Psoas muscle (tissue), 8 donors: ENCODE measurements around the gene FNDC1. TPM values are rescaled to one million over a fixed set of nuclear protein-coding genes. Genes with fewer than 3 reads are reported as not detected.

Experiments
- ATAC-seq, 4 donors: fragments of 200-7000 bp; cut with Tn5 transposase; one replicate each; pipeline ENCODE4 v1.9.1; 2020; ENCODE audit warnings: moderate library complexity in 3 of 4, mild to moderate bottlenecking in 2 of 4
- DNase-seq, 2 donors: peaks; one replicate each; pipeline ENCODE4 v3.0.0-alpha.2; 2020
- H3K27ac ChIP-seq: fragments of 200-600 bp; one replicate; pipeline ENCODE4 v1.8.0; 2022
- H3K27me3 ChIP-seq, 3 donors: fragments of 200-600 bp in 1 of 3; one replicate each; pipeline versions ENCODE4 v1.6.1 to v1.8.0; 2013 to 2022; ENCODE audit warnings: low read length in 2 of 3, mild to moderate bottlenecking in 2 of 3, moderate library complexity in 1 of 3; ENCODE audit not compliant: insufficient read depth in 3 of 3
- H3K36me3 ChIP-seq, 2 donors: fragments of 200-600 bp in 1 of 2; one replicate each; pipeline versions ENCODE4 v1.6.1 to v1.8.0; 2013 to 2022; ENCODE audit warnings: low read depth in 1 of 2, mild to moderate bottlenecking in 1 of 2, moderate library complexity in 1 of 2; ENCODE audit not compliant: insufficient read depth in 1 of 2
- H3K4me1 ChIP-seq: fragments of 200-600 bp; one replicate; pipeline ENCODE4 v1.8.0; 2022
- H3K4me3 ChIP-seq: fragments of 200-600 bp; one replicate; pipeline ENCODE4 v1.8.0; 2022; ENCODE audit warnings: mild to moderate bottlenecking
- H3K9me3 ChIP-seq: fragments of 200-600 bp; one replicate; pipeline ENCODE4 v1.8.0; 2022
- WGBS, 3 donors: extraction: QIAGEN DNeasy Blood & Tissue Kit; methylation state at CpG; one replicate each; pipeline versions ENCODE4 v1.1.6 to v1.1.7; 2013; 5-methylcytosine and 5-hydroxymethylcytosine counted together
- intact Hi-C, 2 donors: fragments of 100-400 bp; cut with DNase I; formaldehyde crosslinking; loops; one replicate each; pipeline versions ENCODE4 v1.11.0 to v1.14.2; 2022
- polyA plus RNA-seq, 3 donors: library from polyadenylated mRNA; stranded (reverse); fragments of 200-250 nt; gene quantifications; one replicate each; pipeline ENCODE4 v1.2.3, GENCODE V29; 2013
- total RNA-seq, 4 donors: library from RNA; stranded (reverse); fragmentation: NEBNext Ultra II Directional in 2 of 4; extraction: Animal tissue kit (Norgen Biotek cat#: 25700) in 2 of 4; gene quantifications; one replicate each; pipeline versions ENCODE4 v1.2.1 to v1.2.4, GENCODE V29; 2021 to 2023
- TF ChIP-seq, protein P1 (sequence below): fragments of 200-600 bp; IDR thresholded peaks from one replicate; pipeline ENCODE4 v1.8.0; 2022; ENCODE audit warnings: antibody characterized with exemption
- donor health status: healthy with polysubstance abuse.
- donor health status: DM: no; HTN: no; CAD: no; lungs with moderate emphysema.
- donor health status: Bipolar disorder and iron deficiency.
- donor health status: healthy.
- donor health status: DM: yes; HTN: yes; CAD: no.
- donor health status: DM: no; HTN: no; CAD: no.
- donor health status: DM: no; HTN: no; CAD: no.
- donor health status: DM: yes; HTN: yes; CAD: no.

FNDC1 gene
- total and polyA plus RNA-seq, 7 donors, result 0.06 to 0.99 (median 0.29) TPM

DNA sequence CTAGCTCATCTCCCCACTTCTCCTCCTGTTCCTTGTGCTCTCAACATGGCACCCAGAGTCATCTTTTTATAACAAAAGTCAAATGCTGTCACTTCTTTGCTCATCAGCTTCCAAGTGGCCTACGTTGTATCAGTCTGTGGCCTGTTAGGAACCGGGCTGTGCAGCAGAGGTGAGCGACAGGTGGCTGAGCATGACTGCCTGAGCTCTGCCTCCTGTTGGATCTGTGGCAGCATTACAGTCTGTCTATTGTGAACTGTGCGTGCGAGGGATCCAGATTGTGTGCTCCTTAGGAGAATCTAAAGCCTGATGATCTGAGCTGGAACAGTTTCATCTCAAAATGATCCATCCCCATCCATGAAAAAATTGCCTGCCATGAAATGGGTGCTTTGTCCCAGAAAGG is 129.6 kb downstream of the FNDC1 start:
- WGBS, 3 donors, result 92 to 96% (median 94%) methylated on average over 5 of the region's 5 CpGs
- H3K36me3 ChIP-seq, result no peaks in the 10 kb centered on the region
- H3K4me1 ChIP-seq, result no peaks in the 10 kb centered on the region
- TF ChIP-seq, protein P1, sequence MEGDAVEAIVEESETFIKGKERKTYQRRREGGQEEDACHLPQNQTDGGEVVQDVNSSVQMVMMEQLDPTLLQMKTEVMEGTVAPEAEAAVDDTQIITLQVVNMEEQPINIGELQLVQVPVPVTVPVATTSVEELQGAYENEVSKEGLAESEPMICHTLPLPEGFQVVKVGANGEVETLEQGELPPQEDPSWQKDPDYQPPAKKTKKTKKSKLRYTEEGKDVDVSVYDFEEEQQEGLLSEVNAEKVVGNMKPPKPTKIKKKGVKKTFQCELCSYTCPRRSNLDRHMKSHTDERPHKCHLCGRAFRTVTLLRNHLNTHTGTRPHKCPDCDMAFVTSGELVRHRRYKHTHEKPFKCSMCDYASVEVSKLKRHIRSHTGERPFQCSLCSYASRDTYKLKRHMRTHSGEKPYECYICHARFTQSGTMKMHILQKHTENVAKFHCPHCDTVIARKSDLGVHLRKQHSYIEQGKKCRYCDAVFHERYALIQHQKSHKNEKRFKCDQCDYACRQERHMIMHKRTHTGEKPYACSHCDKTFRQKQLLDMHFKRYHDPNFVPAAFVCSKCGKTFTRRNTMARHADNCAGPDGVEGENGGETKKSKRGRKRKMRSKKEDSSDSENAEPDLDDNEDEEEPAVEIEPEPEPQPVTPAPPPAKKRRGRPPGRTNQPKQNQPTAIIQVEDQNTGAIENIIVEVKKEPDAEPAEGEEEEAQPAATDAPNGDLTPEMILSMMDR, result no peak
- no peak for ATAC-seq
- intact Hi-C loops, result no loop called here
- H3K27me3 ChIP-seq, result no peaks in the 10 kb centered on the region
- H3K9me3 ChIP-seq, result no peaks in the 10 kb centered on the region
- no peak overlapping the region for H3K4me3 ChIP-seq
- no peak overlapping the region for H3K27ac ChIP-seq
- DNase-seq, result no peak

DNA sequence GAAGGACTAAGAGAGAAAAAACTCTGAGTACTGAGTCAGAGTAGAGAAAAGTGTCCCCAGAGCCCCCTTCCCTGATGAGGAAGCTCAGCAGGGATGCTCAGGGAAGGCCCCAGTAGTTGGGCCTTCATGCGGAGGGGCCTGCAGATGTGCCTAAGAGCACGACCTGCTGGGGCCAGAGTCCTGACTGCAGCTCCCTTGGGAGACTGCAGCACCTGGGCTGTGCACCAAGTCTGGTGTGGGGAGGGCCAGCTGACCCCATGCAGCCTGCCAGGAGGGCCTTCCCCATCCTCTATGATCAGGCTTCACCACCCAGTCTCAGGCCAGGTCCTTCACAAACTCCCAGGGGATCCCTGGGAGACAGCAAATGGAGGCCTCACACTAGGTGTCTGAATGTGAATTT is 130.4 kb downstream of the FNDC1 start:
- ATAC-seq (no peak), DNase-seq (no peak)
- H3K4me1 ChIP-seq, result no peaks in the 10 kb centered on the region
- TF ChIP-seq, protein P1, result no peak
- no peak overlapping the region for H3K27ac ChIP-seq
- no peaks in the 10 kb centered on the region for H3K27me3 ChIP-seq
- H3K36me3 ChIP-seq, result no peaks in the 10 kb centered on the region
- 59 to 79% (median 79%) methylated on average over 2 of the region's 2 CpGs for WGBS, 3 donors
- no peak overlapping the region for H3K4me3 ChIP-seq
- no peaks in the 10 kb centered on the region for H3K9me3 ChIP-seq
- intact Hi-C loops, result no loop called here

DNA sequence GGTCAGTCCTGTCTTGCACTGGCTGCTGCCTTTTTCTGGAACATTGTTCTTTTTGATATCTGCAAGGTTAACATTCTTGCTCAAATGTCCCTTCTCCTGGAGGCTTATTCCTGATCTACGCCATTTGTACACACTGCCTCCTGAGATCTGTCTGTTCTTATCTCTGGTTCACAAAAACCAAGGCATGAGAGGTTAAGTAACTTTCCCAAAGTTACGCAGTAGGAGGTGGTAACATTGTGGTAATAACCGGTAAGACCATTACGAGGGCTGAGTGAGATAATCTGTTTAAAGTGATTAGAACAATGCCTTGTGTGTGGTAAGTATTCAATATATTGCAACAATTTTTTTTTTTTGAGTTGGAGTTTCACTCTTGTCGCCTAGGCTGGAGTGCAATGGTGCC is 132.1 kb downstream of the FNDC1 start:
- no peak for ATAC-seq
- Histone ChIP-seq H3K4me3 (no peak overlapping the region), H3K9me3 (no peaks in the 10 kb centered on the region), H3K4me1 (no peaks in the 10 kb centered on the region), H3K36me3 (no peaks in the 10 kb centered on the region), H3K27ac (no peak overlapping the region), H3K27me3 (no peaks in the 10 kb centered on the region)
- intact Hi-C loops, result no loop called here
- TF ChIP-seq, protein P1, result no peak
- WGBS, 3 donors, result 84 to 96% (median 89%) methylated on average over 5 of the region's 5 CpGs
- no peak for DNase-seq

DNA sequence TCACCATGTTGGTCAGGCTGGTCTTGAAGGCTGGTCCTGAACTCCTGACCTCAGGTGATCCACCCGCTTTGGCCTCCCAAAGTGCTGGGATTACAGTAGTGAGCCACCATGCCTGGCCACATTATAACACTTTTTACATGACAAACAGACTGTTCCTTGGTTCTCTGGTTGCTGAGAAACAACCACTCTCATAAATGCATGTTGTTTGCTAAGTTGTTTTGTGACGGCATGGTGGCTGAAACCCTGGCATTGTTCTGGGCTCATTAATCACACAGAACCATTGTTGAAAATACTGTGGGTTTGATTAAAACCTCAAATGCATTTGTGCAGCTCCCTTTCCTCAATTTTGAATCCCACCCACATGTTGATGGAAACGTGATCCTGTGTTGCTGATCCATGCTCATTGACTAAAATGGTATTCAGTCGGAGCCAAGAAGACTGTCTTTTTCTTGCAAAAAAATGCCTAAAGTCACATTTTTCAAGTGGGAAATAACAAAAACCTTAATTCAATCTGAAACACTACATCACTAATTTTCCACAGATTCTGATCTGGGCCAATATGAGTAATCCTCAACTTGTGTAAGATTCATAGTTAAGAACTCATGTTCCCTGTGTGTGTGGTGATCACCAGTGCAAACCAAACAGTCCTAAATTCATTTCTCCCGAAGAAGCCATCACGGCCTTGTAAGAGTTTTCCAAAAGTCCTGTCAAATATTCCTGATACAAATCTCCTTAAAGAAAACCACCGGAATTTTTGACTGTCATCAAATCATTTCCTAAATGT is 132.8 kb downstream of the FNDC1 start:
- no peak for DNase-seq
- intact Hi-C loops, result no loop called here
- Histone ChIP-seq H3K27me3 (no peaks in the 10 kb centered on the region), H3K4me1 (no peaks in the 10 kb centered on the region), H3K4me3 (no peak overlapping the region), H3K9me3 (no peaks in the 10 kb centered on the region), H3K36me3 (no peaks in the 10 kb centered on the region), H3K27ac (no peak overlapping the region)
- no peak for ATAC-seq
- TF ChIP-seq, protein P1, result no peak
- 43 to 56% (median 45%) methylated on average over 7 of the region's 7 CpGs for WGBS, 3 donors

DNA sequence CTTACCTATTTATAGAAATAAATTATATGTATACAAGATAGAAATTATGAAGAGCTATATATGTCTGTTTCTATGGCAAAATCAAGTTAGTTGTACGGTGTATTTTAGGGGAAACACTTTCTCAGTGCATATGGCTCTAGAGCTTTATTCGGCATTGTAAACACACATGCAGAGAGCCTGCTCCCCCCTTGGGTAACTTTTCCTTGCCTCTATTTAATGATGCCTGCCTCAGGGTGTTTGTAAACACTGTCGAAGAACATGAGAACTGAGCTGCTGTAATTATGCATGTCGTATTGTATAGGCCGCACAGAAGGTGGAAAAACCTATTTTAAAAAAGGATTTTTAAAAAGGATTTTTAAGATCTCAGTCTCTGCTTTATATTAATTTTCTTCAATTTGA is 133.4 kb downstream of the FNDC1 start:
- no peak for DNase-seq
- no peaks in the 10 kb centered on the region for H3K4me1 ChIP-seq
- no peaks in the 10 kb centered on the region for H3K27me3 ChIP-seq
- no peak overlapping the region for H3K27ac ChIP-seq
- no peak for ATAC-seq
- no peak overlapping the region for H3K4me3 ChIP-seq
- TF ChIP-seq, protein P1, result no peak
- 68 to 79% (median 73%) methylated on average over 5 of the region's 5 CpGs for WGBS, 3 donors
- intact Hi-C loops, result no loop called here
- no peaks in the 10 kb centered on the region for H3K36me3 ChIP-seq
- H3K9me3 ChIP-seq, result no peaks in the 10 kb centered on the region
